ACC112 (cell line): ENCODE data around the gene SGIP1.

Experiments
- H2AFZ ChIP-seq: fragments of 200-600 bp; sonication (generic); one replicate; pipeline ENCODE4 v1.6.0; 2017; ENCODE audit warnings: antibody characterized with exemption, low read length; ENCODE audit not compliant: unreplicated experiment
- H3K27ac ChIP-seq: fragments of 200-600 bp; sonication (generic); 2 replicates; pipeline ENCODE4 v1.5.1; 2014; ENCODE audit warnings: low read depth, mild to moderate bottlenecking, antibody characterized with exemption, low read length, moderate library complexity
- H3K27me3 ChIP-seq: fragments of 200-600 bp; sonication (generic); 2 replicates; pipeline ENCODE4 v1.6.1; 2014; ENCODE audit warnings: mild to moderate bottlenecking, antibody characterized with exemption, low read length, moderate library complexity, mixed read lengths; ENCODE audit not compliant: insufficient read depth
- H3K36me3 ChIP-seq: fragments of 200-600 bp; sonication (generic); 2 replicates; pipeline ENCODE4 v1.6.1; 2016; ENCODE audit warnings: mild to moderate bottlenecking, antibody characterized with exemption, low read length, moderate library complexity, mixed read lengths; ENCODE audit not compliant: insufficient read depth
- H3K4me1 ChIP-seq: fragments of 200-600 bp; sonication (generic); one replicate; pipeline ENCODE4 v1.6.1; 2016; ENCODE audit warnings: low read length, mixed read lengths; ENCODE audit not compliant: insufficient read depth, unreplicated experiment, control insufficient read depth
- H3K4me3 ChIP-seq: fragments of 200-600 bp; sonication (generic); 2 replicates; pipeline ENCODE4 v1.5.1; 2014; ENCODE audit warnings: mild to moderate bottlenecking, low read depth, low read length
- H3K79me2 ChIP-seq: fragments of 200-600 bp; sonication (generic); one replicate; pipeline ENCODE4 v1.6.0; 2016; ENCODE audit warnings: low read length; ENCODE audit not compliant: control insufficient read depth, unreplicated experiment, insufficient read depth

Gene SGIP1

DNA sequence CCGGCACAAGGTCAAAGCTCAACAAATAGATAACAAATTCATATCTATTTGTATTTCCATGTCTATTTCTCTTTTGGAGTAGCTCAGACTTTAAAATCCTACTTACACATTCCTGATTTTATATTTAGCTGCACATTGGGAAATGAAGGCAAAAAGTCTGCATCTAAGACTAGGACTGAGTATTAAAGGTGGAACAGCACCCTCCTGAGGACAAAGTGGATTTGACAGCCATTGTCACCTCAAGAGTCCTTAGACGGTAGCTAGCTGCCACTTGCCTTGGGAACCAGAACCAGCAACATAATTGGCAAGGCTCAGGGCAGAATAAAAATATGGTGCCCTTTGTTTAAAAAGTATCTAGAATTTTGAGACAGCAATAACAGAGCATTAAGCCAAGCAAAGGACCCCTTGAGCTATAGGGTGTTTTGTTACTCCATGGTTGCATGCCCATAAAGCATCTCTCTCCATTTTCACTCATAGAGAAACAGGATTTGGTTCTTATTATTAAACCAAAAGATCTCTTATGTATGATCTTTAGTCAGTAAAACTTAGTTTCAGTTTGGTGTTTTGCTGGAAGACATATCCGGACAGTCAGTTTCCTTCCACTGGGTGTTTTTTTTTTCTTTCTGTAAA is 30.0 kb upstream of the SGIP1 start:
- no peaks in the 10 kb centered on the region for H3K27me3 ChIP-seq
- H3K4me3 ChIP-seq, result no peak overlapping the region
- H2AFZ ChIP-seq, result peak overlapping the region; percentile 71
- no peaks in the 10 kb centered on the region for H3K79me2 ChIP-seq
- no peaks in the 10 kb centered on the region for H3K36me3 ChIP-seq
- peaks cover 18% of the 10 kb centered on the region for H3K4me1 ChIP-seq
- H3K27ac ChIP-seq, result no peak overlapping the region

DNA sequence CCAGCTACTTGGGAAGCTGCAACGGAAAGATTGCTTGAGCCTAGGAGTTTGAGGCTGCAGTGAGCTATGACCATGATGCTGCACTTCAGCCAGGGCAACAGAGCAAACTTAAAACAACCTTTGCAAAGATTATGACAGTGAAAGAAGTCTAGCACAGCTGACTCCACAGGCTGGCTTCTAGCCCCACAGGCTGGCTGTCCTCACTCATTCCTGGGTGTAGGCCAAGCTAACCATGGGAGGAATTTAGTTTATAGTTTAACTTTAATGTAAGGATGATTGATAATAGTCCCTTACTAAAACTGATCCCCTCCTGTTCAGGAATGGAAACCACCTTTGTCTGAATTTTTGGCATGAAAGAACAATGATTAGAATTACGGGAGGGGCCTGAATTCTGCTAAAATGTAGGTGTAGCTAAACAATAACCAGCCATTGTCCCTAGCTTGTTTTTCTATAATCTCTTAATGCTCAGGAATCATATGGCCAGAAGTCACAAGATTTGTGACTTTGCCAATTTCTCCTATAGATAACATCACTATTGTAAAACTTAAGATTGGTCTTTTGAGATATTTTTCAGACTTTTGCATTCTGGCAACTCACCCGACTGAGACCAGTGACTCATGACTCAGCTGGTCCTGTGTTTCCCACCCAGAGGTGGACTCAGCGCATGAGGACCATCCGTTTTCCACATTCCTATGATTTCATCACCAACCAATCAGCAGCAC is 28.1 kb upstream of the SGIP1 start:
- H2AFZ ChIP-seq, result no peak overlapping the region
- H3K79me2 ChIP-seq, result no peaks in the 10 kb centered on the region
- H3K36me3 ChIP-seq, result no peaks in the 10 kb centered on the region
- H3K27me3 ChIP-seq, result no peaks in the 10 kb centered on the region
- H3K4me3 ChIP-seq, result no peak overlapping the region
- H3K4me1 ChIP-seq, result peaks cover 18% of the 10 kb centered on the region
- H3K27ac ChIP-seq, result peak overlapping the region; percentile 58

DNA sequence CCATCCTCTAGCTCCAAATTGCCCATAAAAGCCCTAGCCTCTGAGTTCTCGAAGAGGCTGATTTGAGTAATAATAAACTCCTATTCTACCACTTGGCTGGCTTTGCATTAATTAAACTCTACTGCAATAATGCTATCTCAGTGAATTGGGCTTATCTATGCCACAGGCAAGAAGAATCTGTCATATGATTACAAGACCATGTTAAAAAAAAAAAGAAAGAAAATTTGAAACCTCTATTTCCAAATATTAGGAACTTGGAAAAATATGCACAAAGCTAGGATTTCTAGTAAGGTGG is 27.6 kb upstream of the SGIP1 start:
- H2AFZ ChIP-seq, result no peak overlapping the region
- no peaks in the 10 kb centered on the region for H3K79me2 ChIP-seq
- H3K27me3 ChIP-seq, result no peaks in the 10 kb centered on the region
- no peak overlapping the region for H3K4me3 ChIP-seq
- H3K27ac ChIP-seq, result no peak overlapping the region
- H3K36me3 ChIP-seq, result no peaks in the 10 kb centered on the region
- H3K4me1 ChIP-seq, result peaks cover 18% of the 10 kb centered on the region

DNA sequence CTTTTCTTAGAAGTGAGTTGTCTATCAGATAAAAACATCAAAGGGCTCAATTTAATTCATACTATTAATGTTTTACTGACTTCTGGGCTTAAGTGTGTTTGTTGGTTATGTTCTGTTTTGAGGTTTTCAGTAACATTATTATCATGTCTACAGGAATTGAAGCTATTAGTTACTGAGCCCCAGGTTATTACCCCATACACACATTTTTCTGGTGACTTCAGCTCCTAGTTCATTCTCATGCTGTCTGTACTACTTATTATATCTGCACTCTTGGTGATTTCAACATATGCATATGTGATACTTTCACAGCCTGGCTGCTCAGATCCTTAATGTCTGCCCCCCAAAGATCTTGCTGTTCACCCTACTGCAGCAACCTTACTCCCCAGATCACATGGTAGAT is 27.0 kb upstream of the SGIP1 start:
- no peak overlapping the region for H3K27ac ChIP-seq
- no peaks in the 10 kb centered on the region for H3K27me3 ChIP-seq
- H2AFZ ChIP-seq, result no peak overlapping the region
- H3K4me1 ChIP-seq, result peaks cover 18% of the 10 kb centered on the region
- no peak overlapping the region for H3K4me3 ChIP-seq
- no peaks in the 10 kb centered on the region for H3K79me2 ChIP-seq
- no peaks in the 10 kb centered on the region for H3K36me3 ChIP-seq

DNA sequence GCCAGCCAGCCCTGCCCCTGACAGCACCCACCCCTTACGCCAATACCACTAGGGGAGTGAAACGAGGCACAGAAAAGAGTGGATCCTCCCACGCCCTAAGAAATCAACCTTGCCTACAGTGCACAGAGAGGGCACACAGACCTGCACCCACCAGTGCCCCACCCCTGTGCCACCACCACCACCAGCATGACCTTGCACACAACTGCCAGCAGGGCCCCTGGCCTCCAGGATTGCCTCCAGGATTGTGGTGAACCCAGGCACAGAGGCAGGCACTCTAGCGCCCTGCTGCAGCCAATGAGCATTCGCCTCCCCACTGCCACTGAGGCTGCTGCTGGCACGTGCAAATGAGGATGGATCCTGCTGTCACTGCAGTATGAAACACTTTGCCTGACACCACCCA is 23.5 kb upstream of the SGIP1 start:
- H3K4me1 ChIP-seq, result peaks cover 14% of the 10 kb centered on the region
- H3K27ac ChIP-seq, result no peak overlapping the region
- no peak overlapping the region for H2AFZ ChIP-seq
- no peaks in the 10 kb centered on the region for H3K79me2 ChIP-seq
- H3K4me3 ChIP-seq, result no peak overlapping the region
- no peaks in the 10 kb centered on the region for H3K36me3 ChIP-seq
- H3K27me3 ChIP-seq, result no peaks in the 10 kb centered on the region

DNA sequence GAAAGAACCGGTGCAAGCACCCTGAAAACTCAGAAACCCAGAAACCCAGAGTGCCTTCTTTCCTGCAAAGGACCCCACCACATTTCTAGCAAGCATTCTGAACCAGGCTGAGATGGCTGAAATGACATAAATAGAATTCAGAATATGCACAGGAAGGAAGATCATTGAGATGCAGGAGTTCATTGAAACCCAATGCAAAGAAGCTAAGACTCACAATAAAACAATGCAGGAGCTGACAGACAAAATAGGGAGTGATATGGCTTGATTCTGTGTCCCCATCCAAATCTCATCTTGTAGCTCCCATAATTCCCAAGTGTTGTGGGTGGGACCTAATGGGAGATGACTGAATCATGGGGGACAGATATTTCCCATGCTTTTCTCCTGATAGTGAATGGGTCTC is 22.8 kb upstream of the SGIP1 start:
- H3K4me1 ChIP-seq, result peaks cover 6% of the 10 kb centered on the region
- no peak overlapping the region for H3K4me3 ChIP-seq
- H3K27ac ChIP-seq, result no peak overlapping the region
- H3K36me3 ChIP-seq, result no peaks in the 10 kb centered on the region
- H2AFZ ChIP-seq, result no peak overlapping the region
- H3K27me3 ChIP-seq, result no peaks in the 10 kb centered on the region
- no peaks in the 10 kb centered on the region for H3K79me2 ChIP-seq

DNA sequence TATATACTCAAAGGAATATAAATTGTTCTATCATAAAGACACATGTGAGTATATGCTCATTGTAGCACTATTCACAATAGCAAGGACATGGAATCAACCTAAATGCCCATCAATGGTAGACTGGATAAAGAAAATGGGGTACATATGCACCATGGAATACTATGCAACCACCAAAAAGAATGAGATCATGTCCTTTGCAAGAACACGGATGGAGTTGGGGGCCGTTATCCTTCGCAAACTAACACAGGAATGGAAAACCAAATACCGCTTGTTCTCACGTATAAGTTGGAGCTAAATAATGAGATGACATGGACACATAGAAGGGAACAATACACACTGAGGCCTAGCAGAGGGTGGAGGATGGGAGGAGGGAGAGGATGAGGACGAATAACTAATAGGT is 16.0 kb upstream of the SGIP1 start:
- H3K79me2 ChIP-seq, result no peaks in the 10 kb centered on the region
- H3K27ac ChIP-seq, result no peak overlapping the region
- H3K4me1 ChIP-seq, result peaks cover 12% of the 10 kb centered on the region
- no peaks in the 10 kb centered on the region for H3K27me3 ChIP-seq
- H2AFZ ChIP-seq, result no peak overlapping the region
- H3K36me3 ChIP-seq, result no peaks in the 10 kb centered on the region
- no peak overlapping the region for H3K4me3 ChIP-seq

DNA sequence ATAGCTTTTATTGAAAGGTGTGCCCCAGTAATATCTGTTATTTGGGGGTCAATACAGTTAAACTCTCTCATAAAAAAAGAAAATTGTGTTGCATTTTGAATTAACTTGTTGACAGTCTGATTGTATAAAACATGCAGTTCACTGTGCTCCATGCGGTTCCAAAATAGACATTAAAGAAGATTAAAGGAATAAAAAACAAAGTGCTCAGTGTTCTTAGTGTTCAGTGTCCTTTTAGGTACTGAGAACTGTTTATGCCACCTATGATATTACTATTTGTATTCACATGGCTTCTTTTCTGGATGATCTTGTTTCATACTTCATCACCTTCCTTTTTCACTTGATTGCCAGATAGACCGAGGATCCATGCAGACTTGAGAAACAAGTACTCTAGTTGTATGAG is 15.3 kb upstream of the SGIP1 start:
- H3K4me3 ChIP-seq, result no peak overlapping the region
- H3K27me3 ChIP-seq, result no peaks in the 10 kb centered on the region
- no peak overlapping the region for H3K27ac ChIP-seq
- H3K79me2 ChIP-seq, result no peaks in the 10 kb centered on the region
- peaks cover 12% of the 10 kb centered on the region for H3K4me1 ChIP-seq
- H3K36me3 ChIP-seq, result no peaks in the 10 kb centered on the region
- no peak overlapping the region for H2AFZ ChIP-seq

DNA sequence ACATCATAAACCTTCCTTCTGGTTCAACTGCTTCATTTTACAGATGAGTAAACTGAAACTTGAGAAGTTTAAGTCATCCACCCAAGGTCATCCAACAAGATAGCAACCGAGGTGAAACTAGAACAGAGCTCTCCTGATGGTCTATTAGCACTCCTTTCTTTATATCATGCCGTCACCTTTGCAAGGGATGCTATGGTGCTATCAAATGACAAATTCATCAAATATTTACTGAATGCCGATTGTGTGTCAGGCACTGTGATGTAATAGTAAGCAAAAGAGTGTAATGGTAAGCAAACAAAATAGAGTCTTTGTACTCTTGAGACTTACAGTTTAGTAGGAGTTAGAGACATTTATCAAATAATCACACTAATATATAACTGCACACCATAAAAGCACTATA is 14.0 kb upstream of the SGIP1 start:
- Histone ChIP-seq H3K4me1 (peaks cover 12% of the 10 kb centered on the region), H3K4me3 (no peak overlapping the region), H3K27me3 (no peaks in the 10 kb centered on the region), H3K27ac (no peak overlapping the region), H3K79me2 (no peaks in the 10 kb centered on the region), H3K36me3 (no peaks in the 10 kb centered on the region), H2AFZ (no peak overlapping the region)

DNA sequence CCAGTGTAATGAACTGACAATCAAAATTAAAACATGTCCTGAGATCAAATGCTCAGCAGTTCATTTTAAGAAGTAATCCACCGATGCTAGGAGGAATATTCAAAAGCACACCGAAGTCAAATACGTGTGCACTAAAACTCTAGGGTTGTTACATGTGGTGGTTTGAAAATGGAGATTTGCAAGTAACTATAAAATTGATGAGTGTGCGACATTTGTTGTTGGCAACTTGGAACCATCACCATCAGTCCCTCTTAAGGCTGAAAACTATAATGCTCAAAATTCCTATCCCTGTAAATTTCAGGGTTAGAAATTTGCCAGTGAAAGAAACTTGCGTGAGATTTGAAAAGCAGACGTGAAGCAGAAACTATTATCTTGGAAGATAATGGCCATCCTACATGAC is 13.3 kb upstream of the SGIP1 start:
- Histone ChIP-seq H3K79me2 (no peaks in the 10 kb centered on the region), H3K36me3 (no peaks in the 10 kb centered on the region), H3K4me1 (peaks cover 17% of the 10 kb centered on the region), H3K4me3 (no peak overlapping the region), H2AFZ (no peak overlapping the region), H3K27ac (no peak overlapping the region), H3K27me3 (no peaks in the 10 kb centered on the region)

DNA sequence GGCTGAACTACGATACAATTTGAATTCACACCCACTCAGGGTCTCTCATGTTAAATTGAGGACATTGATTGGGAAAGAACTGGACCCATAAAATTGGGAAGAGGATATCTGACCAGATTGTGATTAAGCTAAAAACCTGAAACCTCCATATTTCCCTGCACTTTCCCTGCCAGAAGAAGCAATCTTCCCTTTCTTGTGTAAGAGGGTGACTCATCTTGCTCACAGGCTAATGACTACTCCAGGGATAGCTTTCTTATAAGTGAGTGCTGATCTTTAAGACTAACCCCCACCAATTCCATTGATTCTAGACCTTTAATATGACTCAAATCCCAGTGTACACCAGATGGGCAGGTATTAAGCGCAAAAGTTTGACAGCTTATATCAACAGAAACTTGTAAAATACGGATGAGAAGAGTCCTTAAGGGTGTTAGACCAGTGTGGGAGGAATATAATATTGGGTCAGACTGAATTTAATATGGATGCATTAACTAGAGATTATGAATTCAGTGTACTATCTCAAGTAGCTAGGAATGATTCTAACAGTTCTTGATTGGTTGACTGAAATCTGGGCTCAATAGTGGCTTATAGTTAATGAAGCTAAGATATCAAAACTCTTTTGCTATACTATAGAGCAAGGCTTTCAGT is 12.1 kb upstream of the SGIP1 start:
- Histone ChIP-seq H2AFZ (peak overlapping the region; percentile 80), H3K27ac (peak overlapping the region; percentile 75), H3K4me3 (peak overlapping the region; percentile 44; the same call in 1 of the 2 replicates)

More for the DNA sequence above, 12.1 kb upstream of the SGIP1 start:
- no peaks in the 10 kb centered on the region for H3K36me3 ChIP-seq
- H3K27me3 ChIP-seq, result no peaks in the 10 kb centered on the region
- H3K4me1 ChIP-seq, result peaks cover 19% of the 10 kb centered on the region
- H3K79me2 ChIP-seq, result no peaks in the 10 kb centered on the region
